ENCODE measurements around the gene C1orf159.
"Not testable (repeated sequence)": the region's sequence is repeated elsewhere in the genome, so short reads cannot be mapped to it uniquely, and the experiment has no call there.

Gene C1orf159

GRCh38 chr1:1156140-1157032 lies 40.5 kb upstream of the C1orf159 start:
- Histone ChIP-seq H3K27ac (ENCODE audit: low read length) (no peak overlapping the region), H3K4me2 (ENCODE audit: insufficient read depth, low read length) (no peak overlapping the region), H2AFZ (ENCODE audit: low read depth, low read length) (no peak overlapping the region), H3K4me3 (ENCODE audit: low read depth in 1 of 2, low read length in 2 of 2) (no peak overlapping the region), H3K9ac (ENCODE audit: low read depth, low read length) (no peak overlapping the region), H3K79me2 (ENCODE audit: insufficient read depth, low read length) (no peaks in the 10 kb centered on the region), H3K9me3 (ENCODE audit: insufficient read depth, low read length, severe bottlenecking) (peaks cover 5% of the 10 kb centered on the region), H3K4me1 (ENCODE audit: insufficient read depth, low read length) (no peaks in the 10 kb centered on the region), H3K36me3 (ENCODE audit: insufficient read depth, low read length) (no peaks in the 10 kb centered on the region), H4K20me1 (ENCODE audit: insufficient read depth, low read length) (no peaks in the 10 kb centered on the region), H3K27me3 (ENCODE audit: insufficient read depth, low read length, poor library complexity) (no peaks in the 10 kb centered on the region)
- TF ChIP-seq EZH2 (IDR thresholded peaks at IDR 0.05; ENCODE audit: borderline replicate concordance, low read depth, low read length, severe bottlenecking): no peak
- TF ChIP-seq, protein P1, sequence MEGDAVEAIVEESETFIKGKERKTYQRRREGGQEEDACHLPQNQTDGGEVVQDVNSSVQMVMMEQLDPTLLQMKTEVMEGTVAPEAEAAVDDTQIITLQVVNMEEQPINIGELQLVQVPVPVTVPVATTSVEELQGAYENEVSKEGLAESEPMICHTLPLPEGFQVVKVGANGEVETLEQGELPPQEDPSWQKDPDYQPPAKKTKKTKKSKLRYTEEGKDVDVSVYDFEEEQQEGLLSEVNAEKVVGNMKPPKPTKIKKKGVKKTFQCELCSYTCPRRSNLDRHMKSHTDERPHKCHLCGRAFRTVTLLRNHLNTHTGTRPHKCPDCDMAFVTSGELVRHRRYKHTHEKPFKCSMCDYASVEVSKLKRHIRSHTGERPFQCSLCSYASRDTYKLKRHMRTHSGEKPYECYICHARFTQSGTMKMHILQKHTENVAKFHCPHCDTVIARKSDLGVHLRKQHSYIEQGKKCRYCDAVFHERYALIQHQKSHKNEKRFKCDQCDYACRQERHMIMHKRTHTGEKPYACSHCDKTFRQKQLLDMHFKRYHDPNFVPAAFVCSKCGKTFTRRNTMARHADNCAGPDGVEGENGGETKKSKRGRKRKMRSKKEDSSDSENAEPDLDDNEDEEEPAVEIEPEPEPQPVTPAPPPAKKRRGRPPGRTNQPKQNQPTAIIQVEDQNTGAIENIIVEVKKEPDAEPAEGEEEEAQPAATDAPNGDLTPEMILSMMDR (IDR thresholded peaks at IDR 0.05; ENCODE audit: borderline replicate concordance, extremely low read depth, low read length, poor library complexity, severe bottlenecking): no peak
- ATAC-seq (ENCODE audit: insufficient read depth, low read depth) (no peak), DNase-seq (no peak)

GRCh38 chr1:1155258-1155657 lies 39.4 kb upstream of the C1orf159 start:
- ATAC-seq (ENCODE audit: insufficient read depth, low read depth): no peak
- H3K79me2 ChIP-seq (ENCODE audit: insufficient read depth, low read length): no peaks in the 10 kb centered on the region
- H3K4me3 ChIP-seq (ENCODE audit: low read depth in 1 of 2, low read length in 2 of 2): no peak overlapping the region
- H3K9me3 ChIP-seq (ENCODE audit: insufficient read depth, low read length, severe bottlenecking): peaks cover 5% of the 10 kb centered on the region
- no peak overlapping the region for H3K9ac ChIP-seq (ENCODE audit: low read depth, low read length)
- H3K27me3 ChIP-seq (ENCODE audit: insufficient read depth, low read length, poor library complexity): no peaks in the 10 kb centered on the region
- no peaks in the 10 kb centered on the region for H3K4me1 ChIP-seq (ENCODE audit: insufficient read depth, low read length)
- no peaks in the 10 kb centered on the region for H3K36me3 ChIP-seq (ENCODE audit: insufficient read depth, low read length)
- DNase-seq: no peak
- no peak overlapping the region for H3K27ac ChIP-seq (ENCODE audit: low read length)
- TF ChIP-seq, protein P1 (IDR thresholded peaks at IDR 0.05; ENCODE audit: borderline replicate concordance, extremely low read depth, low read length, poor library complexity, severe bottlenecking): no peak
- no peak for TF ChIP-seq EZH2 (IDR thresholded peaks at IDR 0.05; ENCODE audit: borderline replicate concordance, low read depth, low read length, severe bottlenecking)
- no peak overlapping the region for H2AFZ ChIP-seq (ENCODE audit: low read depth, low read length)
- H3K4me2 ChIP-seq (ENCODE audit: insufficient read depth, low read length): no peak overlapping the region
- no peaks in the 10 kb centered on the region for H4K20me1 ChIP-seq (ENCODE audit: insufficient read depth, low read length)

- Histone ChIP-seq H3K79me2 (ENCODE audit: insufficient read depth, low read length) (no peaks in the 10 kb centered on the region), H3K9ac (ENCODE audit: low read depth, low read length) (no peak overlapping the region), H3K9me3 (ENCODE audit: insufficient read depth, low read length, severe bottlenecking) (peaks cover 5% of the 10 kb centered on the region), H3K27ac (ENCODE audit: low read length) (no peak overlapping the region), H3K36me3 (ENCODE audit: insufficient read depth, low read length) (no peaks in the 10 kb centered on the region), H3K27me3 (ENCODE audit: insufficient read depth, low read length, poor library complexity) (no peaks in the 10 kb centered on the region), H3K4me3 (ENCODE audit: low read depth in 1 of 2, low read length in 2 of 2) (no peak overlapping the region), H4K20me1 (ENCODE audit: insufficient read depth, low read length) (no peaks in the 10 kb centered on the region), H3K4me2 (ENCODE audit: insufficient read depth, low read length) (no peak overlapping the region), H2AFZ (ENCODE audit: low read depth, low read length) (no peak overlapping the region), H3K4me1 (ENCODE audit: insufficient read depth, low read length) (no peaks in the 10 kb centered on the region)
- DNase-seq (no peak), ATAC-seq (ENCODE audit: insufficient read depth, low read depth) (no peak)
- TF ChIP-seq, protein P1 (IDR thresholded peaks at IDR 0.05; ENCODE audit: borderline replicate concordance, extremely low read depth, low read length, poor library complexity, severe bottlenecking): no peak
- TF ChIP-seq EZH2 (IDR thresholded peaks at IDR 0.05; ENCODE audit: borderline replicate concordance, low read depth, low read length, severe bottlenecking): no peak
Observed at GRCh38 chr1:1153874-1154273, 38.0 kb upstream of the C1orf159 start.

GRCh38 chr1:1153215-1153614 lies 37.3 kb upstream of the C1orf159 start:
- ATAC-seq (ENCODE audit: insufficient read depth, low read depth); H3K79me2 ChIP-seq (ENCODE audit: insufficient read depth, low read length); H3K4me2 ChIP-seq (ENCODE audit: insufficient read depth, low read length); H3K27ac ChIP-seq (ENCODE audit: low read length); H2AFZ ChIP-seq (ENCODE audit: low read depth, low read length); H4K20me1 ChIP-seq (ENCODE audit: insufficient read depth, low read length); H3K4me3 ChIP-seq (ENCODE audit: low read depth in 1 of 2, low read length in 2 of 2); H3K27me3 ChIP-seq (ENCODE audit: insufficient read depth, low read length, poor library complexity); H3K9ac ChIP-seq (ENCODE audit: low read depth, low read length); H3K9me3 ChIP-seq (ENCODE audit: insufficient read depth, low read length, severe bottlenecking); H3K4me1 ChIP-seq (ENCODE audit: insufficient read depth, low read length); DNase-seq; H3K36me3 ChIP-seq (ENCODE audit: insufficient read depth, low read length): not testable (repeated sequence)

GRCh38 chr1:1152431-1152830 lies 36.5 kb upstream of the C1orf159 start:
- H2AFZ ChIP-seq (ENCODE audit: low read depth, low read length); H3K27ac ChIP-seq (ENCODE audit: low read length); ATAC-seq (ENCODE audit: insufficient read depth, low read depth); DNase-seq; H3K36me3 ChIP-seq (ENCODE audit: insufficient read depth, low read length); H3K79me2 ChIP-seq (ENCODE audit: insufficient read depth, low read length); H4K20me1 ChIP-seq (ENCODE audit: insufficient read depth, low read length); H3K4me1 ChIP-seq (ENCODE audit: insufficient read depth, low read length); H3K27me3 ChIP-seq (ENCODE audit: insufficient read depth, low read length, poor library complexity); H3K9ac ChIP-seq (ENCODE audit: low read depth, low read length); H3K4me3 ChIP-seq (ENCODE audit: low read depth in 1 of 2, low read length in 2 of 2); H3K9me3 ChIP-seq (ENCODE audit: insufficient read depth, low read length, severe bottlenecking); H3K4me2 ChIP-seq (ENCODE audit: insufficient read depth, low read length): not testable (repeated sequence)

All from DND-41 (cell line).